Keratinocyte (primary cell): ENCODE measurements around the gene AK9.

Experiments
- CTCF ChIP-seq, 3 experiments: IDR thresholded peaks in 1 of 3; conservative IDR thresholded peaks in 1 of 3; optimal IDR thresholded peaks in 1 of 3; 2 replicates in 2 of 3; 3 replicates in 1 of 3; pipeline versions ENCODE3 to v1.5.1; 2011; ENCODE audit warnings: low read length in 3 of 3, mild to moderate bottlenecking in 3 of 3, moderate library complexity in 2 of 3, control low read depth in 1 of 3, inconsistent platforms in 1 of 3; ENCODE audit not compliant: insufficient read depth in 2 of 3; ENCODE audit errors: extremely low read depth in 1 of 3
- EZH2 ChIP-seq: IDR thresholded peaks from one replicate; pipeline ENCODE4 v1.6.1; 2012; ENCODE audit warnings: inconsistent platforms, mild to moderate bottlenecking, low read length, moderate library complexity

GRCh38 chr6:109446072-109446471, 244.9 kb downstream of the AK9 start:
- TF ChIP-seq CTCF (optimal IDR thresholded peaks at IDR 0.05 in 1 of 3, IDR thresholded peaks at IDR 0.05 in 1 of 3, conservative IDR thresholded peaks at IDR 0.05 in 1 of 3; ENCODE audit: extremely low read depth in 1 of 3, insufficient read depth in 2 of 3, low read length in 3 of 3), result no peak
- TF ChIP-seq EZH2, result no peak
